Naive thymus-derived CD4-positive, alpha-beta T cell (primary cell): Measurements from ENCODE around the gene CISTR. TPM values are rescaled to one million over a fixed set of nuclear protein-coding genes. Genes with fewer than 3 reads are reported as not detected.
A peak's percentile ranks its signal among the peaks of the same experiment; 100 is the strongest.

Experiments used
- ATAC-seq: fragments of 150-1000 bp; cut with Tn5 transposase; 2 replicates; pipeline ENCODE4 v1.10.0; 2021; ENCODE audit warnings: mild to moderate bottlenecking, moderate library complexity
- CTCF ChIA-PET: fragments of 350-600 bp; sonication (Branson Sonifier 250); formaldehyde crosslinking; loops from one replicate; lab custom pipeline; 2021; ENCODE audit warnings: antibody characterized with exemption; lab: Charles Lee
- POLR2A ChIA-PET: fragments of 350-600 bp; sonication (Branson Sonifier 250); formaldehyde crosslinking; loops from one replicate; lab custom pipeline; 2021; ENCODE audit warnings: antibody characterized with exemption, inconsistent platforms; lab: Charles Lee
- DNase-seq, 9 donors: peaks; one replicate each; pipeline versions ENCODE4 v3.0.0 to v3.0.0-alpha.2; 2020 to 2022; ENCODE audit warnings: mixed read lengths in 1 of 9
- H3K27ac ChIP-seq: one replicate; pipeline ENCODE4 v1.7.0; 2013; ENCODE audit warnings: mild to moderate bottlenecking, low read depth, low read length, moderate library complexity
- H3K27me3 ChIP-seq, 2 donors: one replicate each; pipeline ENCODE4 v1.7.0; 2013; ENCODE audit warnings: low read length in 2 of 2, mild to moderate bottlenecking in 2 of 2, moderate library complexity in 2 of 2; ENCODE audit not compliant: control insufficient read depth in 2 of 2, insufficient read depth in 2 of 2
- H3K36me3 ChIP-seq, 3 experiments: 1 replicate in 2 of 3; 2 replicates in 1 of 3; pipeline ENCODE4 v1.7.0; 2013; ENCODE audit warnings: low read length in 3 of 3, mild to moderate bottlenecking in 3 of 3, moderate library complexity in 1 of 3; ENCODE audit not compliant: insufficient read depth in 3 of 3, control insufficient read depth in 2 of 3
- H3K4me1 ChIP-seq, 2 donors: one replicate each; pipeline ENCODE4 v1.7.0; 2013; ENCODE audit warnings: low read length in 2 of 2, mild to moderate bottlenecking in 2 of 2, moderate library complexity in 1 of 2; ENCODE audit not compliant: control insufficient read depth in 2 of 2, insufficient read depth in 2 of 2
- H3K4me3 ChIP-seq: 2 replicates; pipeline ENCODE4 v1.7.0; 2013; ENCODE audit warnings: mild to moderate bottlenecking, low read length
- H3K9me3 ChIP-seq, 3 experiments: 1 replicate in 2 of 3; 2 replicates in 1 of 3; pipeline ENCODE4 v1.7.0; 2013; ENCODE audit warnings: low read length in 3 of 3; ENCODE audit not compliant: control insufficient read depth in 2 of 3
- H3K27ac Mint-ChIP-seq, 9 donors: one replicate each; pipeline ENCODE4 v1.8.0; 2020 to 2022; ENCODE audit warnings: mixed read lengths in 9 of 9, mild to moderate bottlenecking in 8 of 9, moderate library complexity in 5 of 9, inconsistent platforms in 2 of 9
- H3K27me3 Mint-ChIP-seq, 5 donors: one replicate each; pipeline ENCODE4 v1.8.0; 2021 to 2022; ENCODE audit warnings: mixed read lengths in 5 of 5, mild to moderate bottlenecking in 1 of 5
- H3K36me3 Mint-ChIP-seq, 5 donors: one replicate each; pipeline ENCODE4 v1.8.0; 2020 to 2022; ENCODE audit warnings: mixed read lengths in 5 of 5, mild to moderate bottlenecking in 3 of 5, inconsistent platforms in 1 of 5
- H3K4me1 Mint-ChIP-seq, 7 donors: one replicate each; pipeline ENCODE4 v1.8.0; 2020 to 2022; ENCODE audit warnings: mixed read lengths in 7 of 7, mild to moderate bottlenecking in 3 of 7, inconsistent platforms in 1 of 7
- H3K4me3 Mint-ChIP-seq, 10 donors: one replicate each; pipeline ENCODE4 v1.8.0; 2020 to 2022; ENCODE audit warnings: mild to moderate bottlenecking in 10 of 10, mixed read lengths in 10 of 10, moderate library complexity in 6 of 10, inconsistent platforms in 2 of 10
- H3K9me3 Mint-ChIP-seq, 11 donors: one replicate each; pipeline ENCODE4 v1.8.0; 2020 to 2022; ENCODE audit warnings: mixed read lengths in 11 of 11, mild to moderate bottlenecking in 4 of 11, inconsistent platforms in 1 of 11, moderate library complexity in 1 of 11
- intact Hi-C, 2 donors: fragments of 100-400 bp; cut with micrococcal nuclease; formaldehyde crosslinking; loops; one replicate each; pipeline ENCODE4 v1.15.1; 2023
- polyA plus RNA-seq, 2 donors: library from polyadenylated mRNA; unstranded; fragments of 300-500 nt; fragmentation: Illumina TruSeq; gene quantifications; one replicate each; pipeline ENCODE4 v1.2.3, GENCODE V29; 2021
- total RNA-seq, 6 experiments: library from RNA in 5 of 6; stranded (reverse) in 5 of 6; gene quantifications; 1 replicate in 5 of 6; 2 replicates in 1 of 6; pipeline ENCODE4 v1.2.3 and lab custom pipeline; 2021 to 2026

The CISTR gene
- total and polyA plus RNA-seq, 7 experiments from 2014 or later, result not detected

DNA sequence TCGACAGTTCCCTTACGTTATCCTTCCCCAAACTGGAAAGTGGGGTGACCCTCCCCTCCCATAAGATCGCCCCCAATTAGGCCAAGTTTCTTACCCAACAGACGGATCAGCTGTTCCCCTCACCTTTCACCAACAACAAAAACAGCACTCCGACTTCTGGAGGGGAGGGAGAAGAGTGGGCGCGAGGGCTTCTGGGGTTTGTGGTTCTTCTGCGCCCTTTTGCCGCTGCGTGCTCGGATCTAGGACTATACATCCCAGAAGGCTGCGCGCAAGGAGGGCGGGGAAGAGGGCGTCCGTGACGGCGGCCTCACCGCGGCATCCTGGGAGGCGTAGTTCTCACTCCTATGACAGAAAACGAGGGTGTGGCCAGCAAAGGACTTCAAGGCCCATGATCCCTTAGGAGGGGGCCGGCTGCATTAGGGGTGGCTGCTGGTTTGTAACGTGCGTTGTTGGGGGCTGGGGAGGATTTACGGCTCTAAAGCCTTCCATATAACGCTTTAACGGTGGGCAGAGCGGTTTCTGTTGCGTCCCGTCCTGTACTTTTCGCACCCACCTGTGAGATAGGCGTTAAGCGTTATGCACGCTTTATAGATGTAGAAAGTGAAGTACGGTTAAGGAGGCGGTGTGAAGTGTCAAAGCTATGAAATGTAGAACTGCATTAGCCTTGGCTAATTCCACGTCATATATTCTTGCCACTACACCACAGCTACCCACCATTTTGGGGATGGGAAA is 24.3 kb downstream of the CISTR start, which contains the start of gene CALCOCO1:
Gene CALCOCO1 (minus strand): TSS at position 143 of the 732 bp plus-strand sequence. CDS start 2,210 bp downstream, outside the sequence.
- H3K4me1 ChIP-seq, result peaks cover 13 to 17% of the 10 kb centered on the region in 2 donors
- DNase-seq (peak; percentile 84 to 98 (median 95)), ATAC-seq (peak; percentile 98)
- POLR2A ChIA-PET, result interaction anchor here (0.8 to 2.4 kb wide), 9 partner anchors 8 to 101 kb away, joined by 3 to 13 read pairs (median 5); partner anchors contain the start of genes ATF7, ATP5MC2 and CISTR
- H3K9me3 ChIP-seq, result no peaks in the 10 kb centered on the region
- intact Hi-C loops, result loop anchor here (1.0 to 5.0 kb wide), 20 partner anchors 11 to 685 kb away; partner anchors contain the start of genes AAAS (in 2 of the 2), ATF7 (in 2 of the 2), ATP5MC2 (in 2 of the 2) and TARBP2 (in 2 of the 2)
- Mint-ChIP-seq H3K9me3 (peaks cover 0 to 2% (median 0%) of the 10 kb centered on the region in 11 donors), H3K27me3 (peaks cover 0 to 13% (median 0%) of the 10 kb centered on the region in 5 donors), H3K27ac (peak within 1 kb of the TSS; percentile 69 to 98 (median 91)), H3K36me3 (peaks cover 6 to 27% (median 17%) of the 10 kb centered on the region in 5 donors), H3K4me1 (peaks cover 10 to 41% (median 32%) of the 10 kb centered on the region in 7 donors), H3K4me3 (peak within 1 kb of the TSS; percentile 91 to 100 (median 94))
- peak within 1 kb of the TSS; percentile 73 for H3K27ac ChIP-seq
- peak within 1 kb of the TSS; percentile 94 for H3K4me3 ChIP-seq
- CTCF ChIA-PET, result interaction anchor here (0.7 to 4.2 kb wide), 7 partner anchors 11 to 37 kb away, joined by 3 to 48 read pairs (median 3); no protein-coding TSS in a partner anchor
- no peaks in the 10 kb centered on the region for H3K27me3 ChIP-seq
- peaks cover under 1 to 25% (median 17%) of the 10 kb centered on the region in 3 experiments for H3K36me3 ChIP-seq

DNA sequence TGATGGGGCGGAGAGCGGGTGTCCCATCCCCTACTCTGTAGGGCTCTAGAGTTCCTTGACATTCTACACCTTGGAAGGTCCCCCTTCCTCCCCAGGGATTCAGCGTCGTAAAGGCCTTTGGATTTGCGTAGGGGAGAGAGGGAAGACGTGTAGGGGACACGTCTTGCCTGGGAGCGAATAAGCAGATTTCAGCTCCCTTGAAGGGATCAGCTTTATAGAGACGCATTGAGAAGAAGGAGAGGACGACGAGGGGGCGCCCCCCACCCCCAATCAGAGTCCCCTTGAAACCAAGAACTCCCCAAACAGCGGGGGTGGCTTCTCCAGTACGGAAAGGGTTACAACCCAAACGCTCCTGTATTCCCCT is 24.9 kb downstream of the CISTR start:
- H3K36me3 Mint-ChIP-seq, result peaks cover 6 to 31% (median 17%) of the 10 kb centered on the region in 5 donors
- peak overlapping the region; percentile 61 for H3K27ac ChIP-seq
- intact Hi-C loops, result loop anchor here (1.0 to 5.0 kb wide), 20 partner anchors 11 to 685 kb away; partner anchors contain the start of genes AAAS (in 2 of the 2), ATF7 (in 2 of the 2), ATP5MC2 (in 2 of the 2) and TARBP2 (in 2 of the 2)
- H3K9me3 Mint-ChIP-seq, result peaks cover 0 to 2% (median 0%) of the 10 kb centered on the region in 11 donors
- no peak for ATAC-seq
- no peak for DNase-seq
- H3K4me1 Mint-ChIP-seq, result peaks cover 10 to 41% (median 32%) of the 10 kb centered on the region in 7 donors
- H3K36me3 ChIP-seq, result peaks cover 5 to 30% (median 22%) of the 10 kb centered on the region in 3 experiments
- H3K4me1 ChIP-seq, result peaks cover 13 to 17% of the 10 kb centered on the region in 2 donors
- CTCF ChIA-PET, result interaction anchor here (0.7 to 4.2 kb wide), 4 partner anchors 17 to 38 kb away, joined by 3 to 48 read pairs (median 4); no protein-coding TSS in a partner anchor
- H3K27me3 Mint-ChIP-seq, result peaks cover 0 to 11% (median 0%) of the 10 kb centered on the region in 5 donors
- H3K27me3 ChIP-seq, result no peaks in the 10 kb centered on the region
- H3K4me3 ChIP-seq, result peak overlapping the region; percentile 94
- peak overlapping the region; percentile 69 to 98 (median 91) for H3K27ac Mint-ChIP-seq
- H3K4me3 Mint-ChIP-seq, result peak overlapping the region; percentile 91 to 100 (median 94)
- H3K9me3 ChIP-seq, result no peaks in the 10 kb centered on the region
- POLR2A ChIA-PET, result interaction anchor here (0.8 to 2.1 kb wide), 7 partner anchors 8 to 50 kb away, joined by 3 to 13 read pairs (median 4); partner anchors contain the start of gene CISTR

DNA sequence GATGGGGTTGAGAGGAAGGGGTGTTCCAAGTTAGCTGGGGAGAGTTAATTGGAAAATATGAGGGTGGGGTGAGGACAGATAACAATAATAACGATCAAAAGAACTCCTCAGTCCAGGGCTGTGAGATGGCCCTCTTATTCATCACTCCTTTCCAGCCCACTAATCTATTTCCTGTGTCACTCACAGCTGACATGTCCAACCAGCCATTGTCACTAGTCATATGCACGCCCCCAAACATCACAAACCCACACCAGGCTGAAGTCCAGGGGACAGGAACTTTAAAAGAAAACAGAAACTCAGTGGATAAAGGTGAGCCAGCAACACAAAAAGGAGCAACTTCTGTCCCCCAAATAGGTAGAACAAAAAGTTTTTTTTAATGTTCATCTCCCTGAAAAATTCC is 25.4 kb downstream of the CISTR start:
- Mint-ChIP-seq H3K27ac (peak overlapping the region in 7 of 9 donors; percentile 60 to 98 (median 91)), H3K4me1 (peaks cover 10 to 41% (median 32%) of the 10 kb centered on the region in 7 donors), H3K4me3 (peak overlapping the region; percentile 91 to 100 (median 94)), H3K36me3 (peaks cover 10 to 37% (median 21%) of the 10 kb centered on the region in 5 donors), H3K27me3 (peaks cover 0 to 6% (median 0%) of the 10 kb centered on the region in 5 donors), H3K9me3 (peaks cover 0 to 2% (median 0%) of the 10 kb centered on the region in 11 donors)
- no peak overlapping the region for H3K27ac ChIP-seq
- no peaks in the 10 kb centered on the region for H3K9me3 ChIP-seq
- DNase-seq (no peak), ATAC-seq (no peak)
- intact Hi-C loops, result loop anchor here (2.0 to 5.0 kb wide), 7 partner anchors 16 to 686 kb away; partner anchors contain the start of genes AAAS (in 1 of the 2), PCBP2 (in 1 of the 2) and TARBP2 (in 1 of the 2)
- H3K4me1 ChIP-seq, result peaks cover 13 to 17% of the 10 kb centered on the region in 2 donors
- CTCF ChIA-PET, result interaction anchor here (0.7 to 4.2 kb wide), 4 partner anchors 18 to 38 kb away, joined by 3 to 48 read pairs (median 4); no protein-coding TSS in a partner anchor
- H3K4me3 ChIP-seq, result peak overlapping the region; percentile 94
- H3K36me3 ChIP-seq, result peaks cover 9 to 36% (median 22%) of the 10 kb centered on the region in 3 experiments
- POLR2A ChIA-PET, result interaction anchor here (0.8 to 1.7 kb wide), 9 partner anchors 7 to 50 kb away, joined by 3 to 6 read pairs (median 4); partner anchors contain the start of gene CISTR
- no peaks in the 10 kb centered on the region for H3K27me3 ChIP-seq

GRCh38 chr12:53725824-53726223 is 26.0 kb downstream of the CISTR start:
- CTCF ChIA-PET, result interaction anchor here (4.2 kb wide), 1 partner anchor 18 kb away, joined by 48 read pairs; no protein-coding TSS in a partner anchor

GRCh38 chr12:53722450-53723041 is 29.2 kb downstream of the CISTR start:
- H3K9me3 Mint-ChIP-seq, result peaks cover 0 to 2% (median 0%) of the 10 kb centered on the region in 11 donors
- Histone ChIP-seq H3K4me1 (peaks cover 9 to 12% of the 10 kb centered on the region in 2 donors), H3K9me3 (no peaks in the 10 kb centered on the region), H3K4me3 (no peak overlapping the region), H3K27me3 (no peaks in the 10 kb centered on the region), H3K36me3 (peaks cover 16 to 60% (median 22%) of the 10 kb centered on the region in 3 experiments), H3K27ac (no peak overlapping the region)
- CTCF ChIA-PET, result interaction anchor here (1.1 to 2.3 kb wide), 5 partner anchors 20 to 24 kb away, joined by 3 to 6 read pairs (median 4); no protein-coding TSS in a partner anchor
- ATAC-seq (no peak), DNase-seq (no peak)
- H3K4me3 Mint-ChIP-seq, result no peak overlapping the region
- H3K27me3 Mint-ChIP-seq, result no peaks in the 10 kb centered on the region
- intact Hi-C loops, result no loop called here
- H3K27ac Mint-ChIP-seq, result no peak overlapping the region
- peaks cover 7 to 28% (median 21%) of the 10 kb centered on the region in 7 donors for H3K4me1 Mint-ChIP-seq
- peaks cover 19 to 59% (median 38%) of the 10 kb centered on the region in 5 donors for H3K36me3 Mint-ChIP-seq
- POLR2A ChIA-PET, result interaction anchor here (2.2 kb wide), 1 partner anchor 9 kb away, joined by 8 read pairs; no protein-coding TSS in a partner anchor

More at GRCh38 chr12:53725824-53726223, 26.0 kb downstream of the CISTR start:
- H3K9me3 ChIP-seq, result no peaks in the 10 kb centered on the region
- DNase-seq (no peak), ATAC-seq (no peak)
- POLR2A ChIA-PET, result interaction anchor here (0.9 to 1.7 kb wide), 6 partner anchors 8 to 25 kb away, joined by 3 to 6 read pairs (median 4); partner anchors contain the start of gene CISTR
- H3K27me3 ChIP-seq, result no peaks in the 10 kb centered on the region
- H3K36me3 ChIP-seq, result peaks cover 14 to 41% (median 22%) of the 10 kb centered on the region in 3 experiments
- peaks cover 13 to 17% of the 10 kb centered on the region in 2 donors for H3K4me1 ChIP-seq
- peaks cover 0 to 2% (median 0%) of the 10 kb centered on the region in 5 donors for H3K27me3 Mint-ChIP-seq
- peak overlapping the region; percentile 94 for H3K4me3 ChIP-seq
- H3K27ac ChIP-seq, result no peak overlapping the region
- H3K9me3 Mint-ChIP-seq, result peaks cover 0 to 2% (median 0%) of the 10 kb centered on the region in 11 donors
- intact Hi-C loops, result loop anchor here (2.0 to 5.0 kb wide), 7 partner anchors 15 to 686 kb away; partner anchors contain the start of genes AAAS (in 1 of the 2), PCBP2 (in 1 of the 2) and TARBP2 (in 1 of the 2)
- peaks cover 14 to 42% (median 25%) of the 10 kb centered on the region in 5 donors for H3K36me3 Mint-ChIP-seq
- H3K27ac Mint-ChIP-seq, result peak overlapping the region in 1 of 9 donors; percentile 91
- H3K4me1 Mint-ChIP-seq, result peaks cover 10 to 41% (median 32%) of the 10 kb centered on the region in 7 donors
- H3K4me3 Mint-ChIP-seq, result peak overlapping the region; percentile 91 to 100 (median 94)
